Vagina (tissue), 2 donors: ENCODE measurements around the gene NTN4.

ENCODE experiments used
- POLR2A ChIP-seq, 2 donors: fragments of 450-650 bp; IDR thresholded peaks; one replicate each; pipeline ENCODE4 v1.6.1; 2017; ENCODE audit warnings: antibody characterized with exemption in 2 of 2, mild to moderate bottlenecking in 2 of 2, moderate library complexity in 2 of 2
- POLR2AphosphoS5 ChIP-seq, 2 donors: sonication (generic); formaldehyde crosslinking; IDR thresholded peaks; one replicate each; pipeline ENCODE4 v1.9.0; 2017; ENCODE audit warnings: antibody characterized with exemption in 2 of 2, mild to moderate bottlenecking in 2 of 2, low read depth in 1 of 2; ENCODE audit not compliant: insufficient read depth in 1 of 2
- TF ChIP-seq, protein P1 (sequence below), 3 experiments: fragments of 450-650 bp in 2 of 3; fragments of 200-600 bp in 1 of 3; sonication (generic) in 1 of 3; IDR thresholded peaks; one replicate each; pipeline ENCODE4 v1.5.1; 2017 to 2019; ENCODE audit warnings: antibody characterized with exemption in 3 of 3, mild to moderate bottlenecking in 2 of 3, moderate library complexity in 2 of 3

DNA sequence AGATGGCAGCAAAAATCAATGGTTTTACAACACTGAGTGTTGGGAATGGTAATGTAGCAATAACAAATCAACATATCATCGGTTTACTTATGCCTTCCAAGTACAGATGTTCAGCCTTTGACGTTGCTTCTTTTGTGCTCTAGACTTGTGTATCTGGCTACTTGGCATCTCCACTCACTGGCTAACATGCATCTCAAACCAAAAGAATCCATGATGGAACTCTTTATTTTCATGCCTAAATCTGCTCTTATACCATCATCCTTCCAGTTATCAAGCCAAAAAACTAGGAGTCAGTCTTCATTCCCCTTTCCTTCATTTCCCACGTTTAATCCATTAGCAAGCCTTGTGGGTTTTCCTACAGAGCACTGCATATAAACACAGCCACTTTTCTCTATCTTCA lies 150.0 kb downstream of the NTN4 start:
- TF ChIP-seq POLR2AphosphoS5 (IDR thresholded peaks at IDR 0.05; ENCODE audit: insufficient read depth in 1 of 2, low read depth in 1 of 2) (no peak), POLR2A (IDR thresholded peaks at IDR 0.05) (no peak)
- TF ChIP-seq, protein P1, sequence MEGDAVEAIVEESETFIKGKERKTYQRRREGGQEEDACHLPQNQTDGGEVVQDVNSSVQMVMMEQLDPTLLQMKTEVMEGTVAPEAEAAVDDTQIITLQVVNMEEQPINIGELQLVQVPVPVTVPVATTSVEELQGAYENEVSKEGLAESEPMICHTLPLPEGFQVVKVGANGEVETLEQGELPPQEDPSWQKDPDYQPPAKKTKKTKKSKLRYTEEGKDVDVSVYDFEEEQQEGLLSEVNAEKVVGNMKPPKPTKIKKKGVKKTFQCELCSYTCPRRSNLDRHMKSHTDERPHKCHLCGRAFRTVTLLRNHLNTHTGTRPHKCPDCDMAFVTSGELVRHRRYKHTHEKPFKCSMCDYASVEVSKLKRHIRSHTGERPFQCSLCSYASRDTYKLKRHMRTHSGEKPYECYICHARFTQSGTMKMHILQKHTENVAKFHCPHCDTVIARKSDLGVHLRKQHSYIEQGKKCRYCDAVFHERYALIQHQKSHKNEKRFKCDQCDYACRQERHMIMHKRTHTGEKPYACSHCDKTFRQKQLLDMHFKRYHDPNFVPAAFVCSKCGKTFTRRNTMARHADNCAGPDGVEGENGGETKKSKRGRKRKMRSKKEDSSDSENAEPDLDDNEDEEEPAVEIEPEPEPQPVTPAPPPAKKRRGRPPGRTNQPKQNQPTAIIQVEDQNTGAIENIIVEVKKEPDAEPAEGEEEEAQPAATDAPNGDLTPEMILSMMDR (IDR thresholded peaks at IDR 0.05) = no peak
